GM21786 (cell line): ENCODE measurements around the gene TRPC1.
"Not testable (repeated sequence)": the region's sequence is repeated elsewhere in the genome, so short reads cannot be mapped to it uniquely, and the experiment has no call there.

ENCODE experiments used
- ATAC-seq: cut with Tn5 transposase; IDR thresholded peaks from one replicate; pipeline ENCODE4 v1.9.1; 2021; ENCODE audit not compliant: unreplicated experiment

TRPC1 gene

GRCh38 chr3:142723968-142724681, at the start of gene TRPC1:
Gene TRPC1, plus strand, starts transcription at chr3:142724034. Its CDS starts 526 bp downstream, at chr3:142724560.
- ATAC-seq: peak; percentile 88

DNA sequence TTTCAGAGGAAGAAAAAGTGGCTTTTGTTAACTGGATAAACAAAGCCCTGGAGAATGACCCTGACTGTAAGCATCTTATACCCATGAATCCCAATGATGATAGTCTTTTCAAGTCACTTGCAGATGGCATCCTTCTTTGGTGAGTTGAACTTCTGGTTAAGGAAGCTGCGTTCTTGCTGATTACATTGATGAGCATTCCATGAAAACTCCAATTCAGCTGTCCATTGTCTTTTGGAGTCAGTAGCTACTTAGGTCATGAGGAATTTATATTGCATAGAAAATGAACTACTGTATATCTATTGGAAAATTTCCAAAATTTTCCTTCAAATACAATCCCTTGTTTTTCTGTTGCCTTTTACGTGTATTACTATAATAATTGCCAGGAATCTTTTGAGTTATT, 47.7 kb upstream of the TRPC1 start:
- ATAC-seq: no peak

GRCh38 chr3:142680710-142681109, 43.1 kb upstream of the TRPC1 start:
- ATAC-seq: no peak

DNA sequence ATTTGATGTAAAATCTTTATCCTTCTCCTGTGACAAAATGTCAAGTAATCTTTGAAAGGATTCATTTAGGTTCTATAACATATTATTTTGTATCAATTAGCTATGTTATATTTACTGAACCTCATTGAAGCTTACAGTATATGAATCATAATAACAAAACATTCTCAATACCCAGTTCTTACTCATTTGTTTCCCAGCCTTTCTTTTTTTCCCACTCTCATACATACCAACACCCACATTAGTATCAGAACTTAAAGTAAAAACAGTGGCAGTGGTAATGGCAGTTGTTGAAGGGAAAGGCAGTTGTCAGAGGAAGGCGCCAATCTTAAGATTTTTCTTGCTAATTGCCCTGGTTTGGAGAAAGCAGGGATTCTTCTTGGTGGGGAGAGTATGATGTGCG, 33.2 kb upstream of the TRPC1 start:
- ATAC-seq: no peak

- ATAC-seq: no peak
Observed at GRCh38 chr3:142691527-142691926, 32.3 kb upstream of the TRPC1 start.

DNA sequence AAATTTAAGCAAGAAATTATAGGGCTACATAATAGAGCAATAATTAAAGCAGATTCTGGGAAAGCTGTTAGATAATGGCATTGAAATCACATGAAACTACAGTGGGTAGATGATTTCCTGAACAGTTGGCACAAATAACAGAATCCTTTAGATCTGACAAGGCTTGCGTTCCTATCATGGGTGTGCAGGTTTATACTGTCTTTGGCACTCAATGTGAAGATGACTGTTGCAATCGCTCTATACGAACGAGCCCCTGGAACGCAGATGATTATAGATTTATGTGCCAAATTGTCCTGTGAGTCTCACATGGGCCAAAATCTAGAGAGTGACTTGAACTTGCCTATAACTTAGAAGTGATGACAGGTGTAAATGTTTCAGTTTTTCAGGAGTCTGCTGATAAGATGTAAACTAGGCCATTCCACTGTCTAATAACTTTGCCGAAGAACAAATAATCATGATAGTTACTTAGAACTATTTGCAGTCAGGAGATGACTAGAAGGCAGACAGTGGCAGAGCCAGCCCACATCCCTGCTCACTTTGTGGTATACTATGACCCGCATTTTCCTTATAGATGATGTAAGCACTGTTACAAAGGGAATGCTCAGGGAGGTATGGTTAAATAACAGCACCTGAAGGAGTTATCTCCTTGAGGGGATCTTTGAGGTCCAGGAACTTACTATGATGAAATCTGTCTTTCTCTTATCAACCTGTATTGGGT, 30.5 kb upstream of the TRPC1 start:
- ATAC-seq: no peak

DNA sequence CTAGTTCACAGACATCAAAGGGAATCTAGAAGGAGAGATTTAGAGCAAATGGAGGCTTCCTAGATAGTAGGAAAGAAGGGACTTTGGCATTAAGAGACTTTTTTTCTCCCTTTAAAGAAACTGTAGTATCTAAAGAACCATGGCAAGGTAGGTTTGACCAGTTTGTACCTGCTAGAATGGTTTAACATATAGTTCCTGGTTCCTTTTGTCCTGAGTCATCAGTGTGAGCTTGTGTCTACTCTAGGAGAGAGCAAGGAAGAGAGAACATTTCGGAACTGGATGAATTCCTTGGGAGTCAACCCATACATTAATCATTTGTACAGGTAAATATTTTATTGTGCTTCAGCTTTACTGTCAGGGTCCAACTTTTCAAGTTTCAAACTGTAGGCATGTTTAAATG, 29.6 kb upstream of the TRPC1 start:
- no peak for ATAC-seq

GRCh38 chr3:142705198-142705597, 18.6 kb upstream of the TRPC1 start:
- ATAC-seq: no peak

GRCh38 chr3:142706321-142707127, 17.3 kb upstream of the TRPC1 start:
- no peak for ATAC-seq

DNA sequence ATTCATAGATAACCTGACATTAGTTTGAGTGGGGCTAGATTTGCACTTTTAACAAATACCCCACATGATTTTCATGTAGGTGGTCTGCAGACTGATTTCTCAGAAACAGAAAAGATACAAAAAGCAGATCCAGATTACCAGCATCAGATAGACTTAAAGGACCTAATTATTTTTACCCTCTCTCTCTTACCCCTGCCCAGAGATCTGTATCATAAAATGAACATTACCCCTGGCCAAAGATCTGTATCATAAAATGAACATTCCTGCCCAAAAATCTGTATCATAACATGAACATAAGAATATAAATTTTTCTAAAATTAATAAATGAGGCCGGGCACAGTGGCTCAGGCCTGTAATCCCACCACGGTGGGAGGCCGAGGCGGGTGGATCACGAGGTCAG, 14.6 kb upstream of the TRPC1 start:
- ATAC-seq: no peak

DNA sequence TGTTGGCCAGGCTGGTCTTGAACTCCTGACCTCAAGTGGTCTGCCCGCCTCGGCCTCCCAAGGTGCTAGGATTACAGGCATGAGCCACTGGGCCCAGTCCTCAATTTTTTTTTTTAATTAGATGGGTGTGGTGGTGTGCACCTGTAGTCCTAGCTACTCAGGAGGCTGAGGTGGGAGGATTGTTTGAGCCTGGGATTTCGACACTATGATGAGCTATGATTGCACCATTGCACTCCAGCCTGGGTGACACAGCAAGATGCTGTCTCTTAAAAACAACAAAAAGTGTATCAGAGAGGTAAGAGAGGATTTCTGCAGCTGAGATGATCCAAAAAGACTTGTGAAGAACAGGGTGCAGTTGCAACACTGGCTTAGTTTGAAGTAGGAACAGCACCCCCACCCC, 9.0 kb upstream of the TRPC1 start:
- ATAC-seq: not testable (repeated sequence)

DNA sequence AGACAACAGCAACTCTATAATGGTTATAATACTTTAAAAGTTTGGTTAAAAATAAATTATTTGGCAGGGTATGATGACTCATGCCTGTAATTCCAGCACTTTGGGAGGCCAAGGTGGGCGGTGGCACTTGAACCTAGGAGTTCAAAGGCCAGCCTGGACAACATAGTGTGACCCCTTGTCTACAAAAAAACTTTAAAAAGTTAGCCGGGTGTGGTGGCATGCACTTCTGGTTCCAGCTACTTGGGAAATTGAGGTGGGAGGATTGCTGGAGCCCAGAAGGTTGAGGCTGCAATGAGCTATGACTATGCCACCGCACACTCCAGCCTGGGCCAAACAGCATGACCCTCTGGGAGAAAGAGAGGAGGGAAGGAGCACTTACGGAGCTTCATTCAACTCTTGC, 7.7 kb upstream of the TRPC1 start:
- no peak for ATAC-seq

DNA sequence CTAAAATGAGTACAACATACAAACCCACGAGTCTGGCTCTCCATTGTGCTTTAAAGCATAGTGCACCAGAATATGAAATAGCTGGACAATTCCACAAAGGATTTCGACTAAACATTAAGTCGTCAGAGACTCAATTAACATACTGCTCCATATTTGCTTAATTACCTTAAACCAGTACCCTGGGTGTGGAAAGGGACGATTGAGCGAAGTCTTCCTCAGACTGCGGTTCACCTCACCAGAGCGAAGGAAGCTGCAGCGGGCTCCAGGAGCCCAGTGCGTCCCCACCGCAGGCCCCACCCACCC, 218 bp upstream of the TRPC1 start:
- no peak for ATAC-seq

DNA sequence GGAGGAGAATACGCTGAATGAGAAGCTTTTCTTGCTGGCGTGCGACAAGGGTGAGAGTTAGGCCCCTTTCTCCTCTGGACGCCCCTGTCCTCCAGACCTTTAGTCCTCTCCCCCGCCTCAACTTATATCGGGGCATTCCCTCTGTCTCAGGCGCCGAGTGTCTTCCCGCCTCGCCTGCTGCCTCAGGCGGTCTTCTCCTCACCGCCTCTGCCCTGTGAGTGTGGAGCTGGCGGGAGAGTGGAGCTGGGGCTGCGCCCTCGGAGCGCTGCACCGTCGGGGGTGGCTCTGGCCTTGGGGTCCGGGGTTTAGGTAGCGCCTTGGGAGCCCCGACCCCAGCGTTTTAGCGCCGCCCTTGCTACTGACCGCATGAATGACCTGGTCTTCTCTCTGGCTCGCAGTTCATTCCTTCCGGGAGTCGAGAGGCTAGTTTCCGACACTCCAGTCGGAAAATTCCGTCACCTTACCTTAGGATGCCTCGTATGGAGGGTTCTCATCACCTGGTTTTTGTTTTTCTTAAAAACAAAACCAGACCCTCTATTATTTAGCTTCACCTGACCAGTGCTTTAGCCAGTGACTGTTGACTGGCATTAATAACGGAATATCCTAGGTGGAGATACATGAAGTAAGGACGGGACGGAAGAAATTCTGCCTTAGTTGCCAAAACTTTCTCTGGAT, 985 bp downstream of the TRPC1 start:
- ATAC-seq: peak; percentile 13

GRCh38 chr3:142725357-142725739, 1.5 kb downstream of the TRPC1 start:
- ATAC-seq: no peak

DNA sequence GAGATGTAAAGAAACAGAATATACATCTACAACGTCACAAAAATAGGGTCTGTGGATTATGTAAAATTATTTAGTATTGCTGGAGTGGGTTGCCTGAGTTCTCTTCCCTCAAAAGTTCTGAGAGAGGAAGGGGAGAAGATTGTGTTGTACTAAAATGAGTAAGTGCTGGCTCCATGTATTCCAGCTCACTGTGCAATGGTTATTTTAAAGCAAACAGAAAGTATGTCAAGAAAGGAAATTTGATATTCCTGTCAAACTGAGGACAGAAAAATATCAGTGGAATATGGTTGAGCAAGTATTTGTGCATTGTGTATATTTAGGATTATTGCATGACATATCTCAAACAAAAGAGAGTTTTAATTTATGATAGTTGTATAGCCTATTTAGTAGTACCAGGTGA, 2.2 kb downstream of the TRPC1 start:
- ATAC-seq: no peak

GRCh38 chr3:142732066-142732465, 8.2 kb downstream of the TRPC1 start:
- ATAC-seq: no peak

GRCh38 chr3:142734834-142735233, 11.0 kb downstream of the TRPC1 start:
- no peak for ATAC-seq

DNA sequence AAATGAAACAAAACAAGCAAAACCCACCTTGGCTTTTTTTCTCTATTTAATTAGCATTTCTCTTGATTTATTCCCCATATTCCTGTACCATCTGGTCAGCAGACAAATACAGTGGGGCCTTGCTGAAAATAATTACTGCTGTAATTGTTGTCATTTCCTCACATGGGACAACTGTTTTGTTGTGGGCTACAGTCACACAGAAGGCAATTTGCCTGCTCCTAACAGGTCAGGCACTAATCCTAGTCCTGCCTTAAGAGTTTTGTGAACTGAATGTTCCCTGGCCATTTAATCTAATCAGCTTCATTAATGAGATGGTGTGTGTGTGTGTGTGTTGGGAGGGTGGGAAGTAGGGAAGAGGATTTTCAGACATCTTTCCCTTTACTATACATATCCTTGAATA, 11.6 kb downstream of the TRPC1 start:
- ATAC-seq: no peak

DNA sequence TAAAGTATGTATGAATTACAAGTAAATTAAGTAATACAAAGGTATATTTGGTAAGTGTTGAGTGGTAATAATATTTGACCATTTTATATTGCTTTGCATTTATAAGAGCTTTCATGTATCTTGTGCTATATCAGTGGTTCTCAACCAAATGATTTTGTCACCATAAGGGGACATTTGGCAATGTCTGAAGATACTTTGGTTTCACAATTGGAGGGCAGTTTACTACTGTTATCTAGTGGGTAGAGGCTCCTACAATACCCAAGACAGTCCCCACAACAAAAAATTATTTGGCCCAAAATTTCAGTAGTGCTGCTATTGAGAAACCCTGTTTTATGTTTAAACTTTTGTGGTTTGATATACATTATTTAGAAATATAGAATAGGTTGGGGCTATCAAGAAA, 14.6 kb downstream of the TRPC1 start:
- no peak for ATAC-seq

DNA sequence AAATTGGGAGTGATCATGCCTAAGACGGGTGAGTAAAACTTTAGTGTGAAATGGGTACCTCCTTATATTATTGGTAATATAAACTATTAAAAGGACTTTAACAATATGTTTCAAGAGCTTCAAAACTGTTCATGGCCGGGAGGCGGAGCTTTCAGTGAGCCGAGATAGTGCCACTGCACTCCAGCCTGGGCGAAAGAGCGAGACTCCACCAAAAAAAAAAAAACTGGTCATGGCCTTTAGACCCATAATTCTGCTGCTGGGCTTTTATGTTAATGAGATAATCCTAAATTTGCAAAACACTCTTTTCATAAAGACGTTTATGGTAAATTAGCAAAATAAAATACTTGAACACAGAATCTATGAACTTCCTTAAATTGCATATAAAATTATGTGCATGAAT, 22.8 kb downstream of the TRPC1 start:
- ATAC-seq: no peak

DNA sequence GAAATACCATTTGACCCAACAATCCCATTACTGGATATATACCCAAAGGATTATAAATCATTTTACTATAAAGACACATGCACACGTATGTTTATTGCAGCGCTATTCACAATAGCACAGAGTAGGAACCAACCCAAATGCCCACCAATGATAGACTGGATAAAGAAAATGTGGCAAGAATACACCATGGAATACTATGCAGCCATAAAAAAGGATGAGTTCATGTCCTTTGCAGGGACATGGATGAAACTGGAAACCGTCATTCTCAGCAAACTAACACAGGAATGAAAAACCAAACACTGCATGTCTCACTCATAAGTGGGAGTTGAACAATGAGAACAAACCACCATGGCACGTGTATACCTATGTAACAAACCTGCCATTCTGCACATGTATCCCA, 26.7 kb downstream of the TRPC1 start:
- not testable (repeated sequence) for ATAC-seq
